Measurements from ENCODE around the gene ICOS.
"Not testable (repeated sequence)": the region's sequence is repeated elsewhere in the genome, so short reads cannot be mapped to it uniquely, and the experiment has no call there.

The ICOS gene

DNA sequence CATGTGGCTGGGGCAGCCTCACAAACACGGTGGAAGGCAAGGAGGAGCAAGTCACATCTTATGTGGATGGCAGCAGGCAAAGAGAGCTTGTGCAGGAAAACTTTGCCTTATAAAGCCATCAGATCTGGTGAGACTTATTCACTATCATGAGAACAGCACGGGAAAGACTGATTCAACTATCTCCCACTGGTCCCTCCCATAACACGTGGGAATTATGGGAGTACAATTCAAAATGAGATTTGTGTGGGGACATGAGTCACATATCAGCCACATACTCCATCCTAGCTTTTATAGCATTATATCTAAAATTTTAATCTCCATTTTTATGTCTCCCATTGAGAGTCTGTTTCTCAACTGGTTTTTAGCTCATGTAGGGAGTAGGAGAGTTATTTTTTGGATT lies 45.7 kb downstream of the ICOS start:
- no peak for DNase-seq

DNA sequence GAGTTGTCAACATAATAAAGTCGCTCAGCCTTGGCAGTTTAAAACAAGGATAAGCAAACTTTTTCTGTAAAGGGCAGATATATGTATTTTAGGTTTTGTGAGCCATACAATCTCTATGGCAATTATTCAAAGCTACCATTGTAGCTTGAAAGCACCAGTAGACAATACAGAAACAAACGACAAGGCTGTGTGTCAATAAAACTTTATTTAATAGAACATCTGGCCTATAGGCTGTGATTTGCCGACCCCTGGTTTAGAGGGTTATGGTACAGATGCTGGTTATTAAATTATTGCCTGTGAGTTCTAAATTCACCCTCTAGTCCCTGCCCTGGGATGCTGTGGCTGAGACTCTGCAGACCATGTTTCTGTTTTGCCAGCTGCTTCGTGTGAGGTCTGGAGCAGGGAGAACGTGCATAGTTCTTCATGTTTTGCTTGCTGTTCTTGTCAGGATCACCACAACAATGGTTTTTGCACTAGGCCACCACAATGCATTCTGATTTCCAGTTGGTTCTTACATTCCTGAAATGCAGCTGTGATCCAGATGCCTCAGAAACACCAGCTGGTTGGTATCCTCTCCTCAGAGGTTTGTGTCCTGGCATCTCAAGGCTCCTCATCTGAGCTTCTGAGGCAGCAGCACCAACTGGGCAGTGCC lies 46.6 kb downstream of the ICOS start:
- DNase-seq: no peak

DNA sequence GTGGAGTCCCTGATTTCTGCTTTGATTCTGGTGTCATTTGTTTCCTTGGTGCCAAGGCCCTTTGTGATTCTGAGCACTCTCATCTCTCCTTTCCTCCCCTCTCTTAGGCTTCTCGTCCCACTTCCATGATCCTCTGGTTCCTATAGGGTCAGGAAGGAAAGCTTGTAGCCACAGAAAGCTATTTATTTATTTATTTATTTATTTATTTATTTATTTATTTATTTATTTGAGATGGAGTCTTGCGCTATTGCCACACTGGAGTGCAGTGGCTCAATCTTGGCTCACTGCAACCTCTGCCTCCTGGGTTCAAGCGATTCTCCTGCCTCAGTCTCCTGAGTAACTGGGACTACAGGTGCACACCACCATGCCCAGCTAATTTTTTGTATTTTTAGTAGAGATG lies 49.4 kb downstream of the ICOS start:
- not testable (repeated sequence) for DNase-seq

DNA sequence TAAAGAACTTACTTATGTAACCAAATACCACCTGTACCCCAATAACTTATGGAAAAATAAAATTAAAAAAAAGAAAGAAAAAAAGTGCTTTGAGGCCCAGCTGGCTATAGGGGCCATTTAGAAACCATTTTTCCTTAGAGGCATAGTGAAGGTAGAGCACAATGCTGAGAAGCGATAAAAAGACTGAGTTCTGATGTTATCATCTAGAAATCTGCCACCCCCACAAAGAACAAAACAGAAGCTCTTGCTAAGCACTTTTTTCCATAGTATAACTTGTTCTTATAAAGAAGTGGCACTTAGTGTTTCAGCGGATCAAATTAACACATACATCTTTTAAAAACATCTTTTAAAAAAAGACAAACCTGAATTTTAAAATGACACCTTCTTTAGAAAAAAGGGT lies 51.4 kb downstream of the ICOS start:
- no peak for DNase-seq

DNA sequence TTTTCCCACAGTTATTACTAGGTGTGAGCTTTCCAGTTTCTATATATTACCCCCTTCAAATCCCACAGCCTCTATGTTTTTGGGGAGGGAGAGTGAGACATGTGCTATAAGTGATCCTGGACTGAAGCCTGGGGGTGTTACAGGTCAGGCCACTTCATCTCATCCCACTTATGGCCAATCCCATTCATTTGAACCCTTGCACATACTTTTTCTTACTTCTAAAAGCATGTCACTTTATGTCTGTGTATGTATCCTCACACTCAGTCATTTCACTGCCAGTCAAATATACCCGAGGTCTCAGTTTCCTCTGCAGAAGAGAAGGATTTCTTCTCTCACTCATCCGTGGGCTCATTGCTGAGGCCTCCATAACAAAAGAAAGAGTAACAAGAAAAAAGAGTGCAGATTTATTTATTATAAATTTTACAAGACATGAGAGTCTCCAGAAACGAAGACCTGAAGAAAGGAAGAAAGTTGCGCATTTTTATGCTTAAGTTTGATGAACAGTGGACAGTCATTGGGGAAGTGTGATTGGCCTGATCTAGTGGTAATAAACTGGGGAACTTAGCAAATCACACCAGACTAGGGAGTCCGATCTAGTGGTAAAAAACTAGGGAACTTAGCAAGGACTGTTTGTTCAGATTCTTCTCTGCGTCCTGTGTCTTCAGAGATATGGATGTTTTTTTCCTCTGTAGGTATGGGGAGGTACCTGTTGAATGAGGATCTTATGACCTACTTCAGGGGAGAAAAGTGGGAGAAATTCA lies 52.1 kb downstream of the ICOS start:
- DNase-seq: no peak

DNA sequence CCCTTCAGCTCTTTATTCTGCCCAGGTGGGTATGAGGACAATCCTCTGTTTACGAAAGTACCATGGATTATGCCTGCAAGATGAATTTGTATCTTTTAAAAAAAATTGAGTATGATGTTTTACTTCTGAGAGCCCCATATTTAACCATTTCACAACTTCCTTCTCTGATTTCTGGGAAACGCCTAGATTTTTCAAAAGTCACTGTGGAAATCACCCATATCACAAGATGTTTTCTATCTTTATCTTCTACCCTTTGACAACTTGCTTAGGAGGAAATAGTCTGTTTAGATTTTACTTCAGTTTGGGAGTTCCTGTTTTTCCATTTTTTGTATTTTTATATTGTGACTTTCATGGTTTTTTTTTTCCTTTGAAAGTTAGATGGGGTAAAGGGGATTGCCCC lies 53.0 kb downstream of the ICOS start:
- no peak for DNase-seq

DNA sequence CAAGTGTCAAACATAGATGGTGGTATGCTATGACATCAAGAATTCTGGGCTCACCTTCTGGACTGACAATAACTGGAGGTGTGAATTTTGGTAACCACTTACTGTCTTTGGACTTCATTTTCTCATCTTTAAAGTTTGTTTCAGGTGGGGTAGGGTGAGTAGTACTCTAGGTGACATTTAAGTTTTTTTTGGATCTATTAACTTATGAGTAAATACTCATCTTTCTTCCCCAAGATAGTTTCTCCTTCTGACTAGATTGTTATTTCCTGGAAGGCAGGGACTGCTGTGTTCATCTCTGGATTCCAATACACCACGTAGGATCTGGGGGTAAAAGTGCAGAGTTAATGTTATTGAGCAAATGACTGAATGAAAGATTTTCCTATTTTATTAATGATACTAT lies 55.9 kb downstream of the ICOS start:
- no peak for DNase-seq

DNA sequence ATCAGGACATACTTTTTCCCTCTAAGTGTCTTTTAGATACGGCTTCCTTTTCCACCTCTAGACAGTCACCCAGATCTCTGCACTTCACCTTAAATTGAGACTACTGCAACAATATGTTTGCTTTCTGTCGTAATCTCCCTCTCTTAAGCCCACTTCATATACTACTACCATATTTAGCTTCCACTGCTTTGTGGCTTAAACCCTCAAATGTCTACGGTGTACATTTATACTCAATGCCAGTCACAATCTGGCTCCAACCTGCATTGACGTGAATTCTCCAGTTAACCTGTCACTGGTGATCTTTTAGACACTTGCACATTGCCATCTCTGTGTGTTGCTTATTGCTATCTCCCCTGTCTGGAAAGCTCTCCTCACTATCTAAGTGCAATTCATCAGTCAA lies 56.4 kb downstream of the ICOS start:
- no peak for DNase-seq

DNA sequence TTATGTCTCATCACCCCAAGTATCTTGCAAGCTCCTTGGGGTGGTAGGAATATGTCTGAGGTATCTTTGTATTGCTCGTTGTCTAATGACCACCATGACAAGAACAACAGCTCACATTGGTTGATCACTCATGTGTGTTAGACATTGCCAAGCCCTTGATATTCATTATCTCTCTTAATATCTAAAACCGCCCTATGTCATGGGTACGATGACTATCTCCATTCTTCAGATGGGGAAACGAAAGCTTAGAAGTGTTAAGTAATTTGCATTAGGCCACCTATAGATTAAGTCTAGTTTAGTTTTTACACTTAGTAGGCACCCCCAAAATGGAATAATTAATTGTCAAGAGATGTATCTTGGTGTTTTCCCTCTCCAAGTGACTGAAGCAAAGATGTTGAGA lies 57.0 kb downstream of the ICOS start:
- no peak for DNase-seq

DNA sequence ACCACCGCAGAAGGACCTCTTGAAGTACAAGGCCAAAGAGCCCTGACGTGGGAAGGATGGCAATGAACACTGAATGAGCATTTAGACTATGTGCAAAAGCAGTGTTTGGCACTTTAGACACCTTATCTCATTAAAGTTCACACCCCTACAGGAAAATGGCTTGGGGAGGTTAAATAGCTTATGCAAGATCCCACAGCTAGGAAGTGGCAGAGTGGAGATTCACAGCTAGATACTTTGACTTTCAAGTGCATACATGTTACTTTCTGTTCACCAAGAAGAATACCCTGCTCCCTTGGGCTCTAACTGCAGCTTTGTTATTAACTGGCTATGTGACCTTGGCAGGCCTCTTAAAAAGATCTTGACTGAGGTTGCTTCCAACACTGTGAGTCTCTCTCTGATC lies 58.2 kb downstream of the ICOS start:
- DNase-seq: no peak

DNA sequence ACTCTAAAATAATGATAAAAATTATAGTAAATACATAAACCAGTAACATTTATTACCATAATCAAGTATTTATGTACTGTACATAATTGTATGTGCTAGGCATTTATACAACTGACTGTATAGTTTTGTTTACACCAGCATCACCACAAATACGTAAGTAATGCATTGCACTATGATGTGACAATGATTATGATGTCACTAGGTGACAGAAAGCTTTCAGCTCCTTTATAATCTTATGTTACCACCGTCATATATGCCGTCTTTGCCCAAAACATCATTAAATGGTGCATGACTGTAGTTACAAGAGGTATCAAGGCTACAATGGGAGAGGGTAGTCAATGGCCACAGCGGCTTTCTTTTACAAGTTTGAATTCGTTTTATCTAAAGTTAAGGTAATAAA lies 60.1 kb downstream of the ICOS start:
- no peak for DNase-seq

DNA sequence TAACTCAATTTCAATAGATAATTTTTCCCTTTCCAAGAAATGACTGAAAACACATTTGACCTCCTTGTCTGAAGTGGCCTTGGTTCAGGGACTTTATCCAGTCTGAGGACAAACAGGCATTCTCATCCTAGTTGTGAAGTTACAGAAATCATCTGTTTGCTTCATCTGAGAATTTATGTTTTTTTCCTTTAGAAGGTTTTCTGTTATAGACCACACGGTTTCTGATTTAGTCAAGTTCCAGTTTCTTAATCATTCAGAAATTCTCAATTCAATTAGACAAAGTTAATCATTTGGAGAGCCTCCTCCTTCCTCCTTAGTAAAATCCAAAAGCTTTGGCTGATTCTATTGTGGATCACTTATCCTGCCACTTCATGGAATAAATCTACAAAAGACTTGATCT lies 60.9 kb downstream of the ICOS start:
- no peak for DNase-seq

DNA sequence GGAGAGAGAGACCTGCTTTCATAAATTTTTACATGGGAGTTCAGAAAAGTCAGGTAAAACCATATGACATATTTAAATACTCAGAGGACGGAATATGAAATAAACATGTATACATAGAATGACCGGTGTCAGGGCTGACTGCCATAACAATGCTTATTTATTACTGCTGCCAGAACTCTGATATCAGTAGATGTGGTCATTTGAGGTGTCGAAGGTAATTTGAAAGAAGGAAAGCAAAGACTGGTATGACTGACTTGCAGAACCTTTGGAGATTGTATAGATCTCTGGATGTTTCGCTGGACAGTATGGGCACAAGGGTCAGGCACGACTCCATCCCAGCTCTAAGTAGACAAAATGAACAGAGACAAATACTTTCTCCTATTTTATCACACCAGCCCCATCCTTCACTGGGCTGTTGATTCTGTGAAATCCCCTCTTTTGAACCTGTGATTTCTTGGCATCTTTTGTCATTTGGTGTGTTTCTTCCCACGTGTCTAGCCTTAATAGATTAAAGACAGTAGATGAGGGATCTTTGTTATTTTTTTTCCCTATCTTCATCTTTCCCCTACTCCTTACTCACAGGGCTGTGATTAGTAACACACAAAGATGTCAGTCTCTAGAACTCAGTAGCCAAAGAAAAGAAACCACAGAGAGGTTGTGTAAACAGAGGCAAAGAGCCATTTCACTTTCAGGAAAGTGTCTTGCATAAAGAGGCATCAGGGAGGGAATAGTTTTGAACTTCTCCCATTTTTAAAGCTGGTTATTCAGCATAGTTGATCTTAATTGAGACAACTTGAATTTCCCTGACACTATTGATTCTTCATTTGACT lies 61.6 kb downstream of the ICOS start:
- no peak for DNase-seq

DNA sequence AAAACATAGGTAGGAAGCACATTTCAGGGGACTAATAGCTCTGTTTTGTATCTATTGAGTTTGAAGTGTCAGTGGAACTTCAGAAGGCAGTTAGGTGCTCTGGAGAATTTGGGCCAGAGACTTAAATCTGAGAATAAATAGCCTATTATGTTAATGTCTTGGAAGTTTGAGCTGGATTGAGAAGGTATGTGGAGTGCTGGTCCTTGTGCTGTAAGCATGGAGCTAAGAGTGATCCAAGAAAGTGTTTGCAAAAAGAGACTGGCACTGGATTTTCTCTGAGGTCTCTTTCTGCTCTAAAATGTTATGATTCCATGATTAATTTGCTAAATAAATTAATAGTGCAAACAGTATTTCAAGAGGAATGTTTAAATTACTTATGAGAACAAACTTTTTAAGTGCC lies 63.3 kb downstream of the ICOS start:
- DNase-seq: no peak

DNA sequence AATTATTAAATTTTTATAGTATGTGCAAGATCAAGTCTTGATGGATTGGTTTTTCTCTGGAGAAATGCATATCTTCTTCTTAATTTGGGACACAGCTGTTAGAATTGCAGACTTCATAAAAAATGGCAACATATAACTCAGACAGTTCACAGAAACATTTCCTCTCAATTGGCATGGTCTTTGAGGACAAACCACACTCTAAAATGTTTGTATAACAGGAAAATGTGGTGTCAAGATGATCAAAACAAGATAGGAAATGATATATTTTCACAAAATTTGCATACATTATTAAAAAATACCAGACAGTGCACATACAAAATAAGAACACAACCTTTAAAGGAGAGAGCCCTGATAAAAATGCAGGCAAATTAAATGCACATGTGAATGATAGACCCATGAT lies 63.9 kb downstream of the ICOS start:
- no peak for DNase-seq

DNA sequence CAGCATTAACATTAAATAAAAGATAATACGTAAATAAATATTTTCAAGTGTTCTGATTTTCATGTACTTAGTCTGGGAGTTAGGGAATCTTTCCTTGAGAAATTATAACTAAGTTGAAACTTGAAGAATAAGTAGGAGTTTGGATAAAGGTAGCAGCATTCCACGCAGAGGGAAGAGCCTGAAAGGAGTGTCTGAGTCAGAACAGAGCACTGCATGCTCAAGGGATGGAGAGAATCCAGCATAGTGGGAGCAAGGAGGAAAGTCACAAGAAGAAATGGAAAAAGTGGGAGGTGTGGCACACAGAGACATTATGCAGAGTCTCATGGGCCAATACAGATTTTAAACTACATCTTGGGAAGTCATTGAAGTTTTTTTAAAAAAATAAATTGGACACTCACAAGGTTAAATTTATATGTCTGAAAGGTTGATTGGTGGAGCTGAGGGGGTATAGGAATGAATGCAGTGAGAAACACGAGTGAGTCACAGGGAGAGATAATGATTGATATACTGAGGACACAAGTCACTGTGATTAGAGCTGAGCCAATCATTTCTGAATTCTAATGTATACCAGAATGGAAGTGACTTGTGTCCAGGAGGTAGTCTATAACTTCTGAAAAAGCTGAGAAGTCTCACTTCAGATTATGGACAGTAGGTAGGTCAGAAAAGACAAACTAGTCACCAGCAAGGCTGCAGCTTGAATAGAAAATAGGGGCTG lies 66.9 kb downstream of the ICOS start:
- DNase-seq: no peak

DNA sequence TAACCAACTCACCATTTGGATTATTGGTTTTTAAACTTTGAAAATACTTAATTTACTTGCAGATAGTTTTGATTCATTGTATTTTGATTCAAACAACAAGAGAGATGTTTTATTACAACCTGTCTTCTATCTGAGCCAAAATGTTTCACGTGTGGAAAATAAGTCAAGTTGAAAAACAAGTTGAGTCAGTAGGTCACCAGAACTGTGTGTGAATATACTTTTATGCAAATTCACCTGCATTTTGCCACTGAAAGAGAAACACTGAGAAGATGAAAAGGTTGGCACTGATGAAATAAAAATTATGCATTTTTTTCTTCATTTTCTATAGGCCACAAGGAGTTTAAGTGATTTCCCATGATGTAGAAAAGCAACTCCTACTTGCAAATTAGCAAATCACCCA lies 68.3 kb downstream of the ICOS start:
- DNase-seq: no peak

DNA sequence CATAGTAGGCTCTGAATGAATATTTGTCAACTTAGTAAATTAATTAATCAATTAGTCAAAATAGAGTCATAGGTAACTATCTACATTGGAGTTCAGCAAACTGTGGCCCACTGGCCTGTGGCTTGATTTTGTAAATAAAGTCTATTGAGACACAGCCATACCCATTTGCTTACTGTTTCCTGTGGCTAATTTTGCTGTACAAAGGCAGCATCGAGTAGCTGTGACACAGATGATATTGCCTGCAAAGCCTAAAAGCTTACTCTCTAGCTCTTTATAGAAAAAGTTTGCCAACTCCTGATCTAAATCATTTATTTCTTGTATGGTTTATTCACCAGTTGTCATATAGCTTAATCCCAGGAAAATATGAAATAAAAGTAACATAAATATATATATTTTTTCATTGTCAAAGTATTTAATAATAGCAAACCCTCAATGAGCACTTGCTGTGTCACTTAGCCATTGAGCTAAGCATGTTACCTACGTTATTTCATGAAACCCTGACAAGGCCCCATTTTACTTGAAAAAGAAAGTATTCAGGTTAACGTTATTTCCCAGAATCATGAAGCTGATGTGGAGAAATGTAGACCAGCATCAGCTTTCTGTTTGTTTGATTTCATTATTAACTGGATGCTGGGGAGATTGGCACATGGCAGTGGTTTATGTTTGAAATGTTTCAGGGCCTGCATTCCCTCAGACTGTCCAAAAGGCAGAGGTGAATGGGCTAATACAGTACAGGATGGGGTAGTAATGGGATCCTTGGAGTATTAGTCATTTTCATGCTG lies 69.6 kb downstream of the ICOS start:
- no peak for DNase-seq

DNA sequence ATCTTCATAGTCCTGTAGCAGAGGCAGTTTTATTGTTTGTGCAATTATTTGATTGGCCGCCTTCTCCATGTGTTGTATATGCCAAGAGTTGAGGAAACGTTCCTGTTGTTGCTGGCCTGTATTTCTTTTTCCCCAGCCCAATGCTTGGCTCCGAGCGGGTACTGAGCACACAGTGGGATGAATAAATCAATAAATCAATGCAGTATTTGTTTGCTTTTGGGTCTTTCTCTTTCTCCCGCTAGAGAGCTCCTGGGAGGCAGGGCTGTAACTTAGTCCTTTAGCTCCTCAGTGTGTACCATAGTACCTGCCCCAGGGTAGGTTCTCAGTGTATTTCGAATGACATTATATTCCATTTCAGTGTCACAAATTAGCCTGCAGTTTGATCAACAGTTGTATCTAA lies 71.8 kb downstream of the ICOS start:
- DNase-seq: no peak

DNA sequence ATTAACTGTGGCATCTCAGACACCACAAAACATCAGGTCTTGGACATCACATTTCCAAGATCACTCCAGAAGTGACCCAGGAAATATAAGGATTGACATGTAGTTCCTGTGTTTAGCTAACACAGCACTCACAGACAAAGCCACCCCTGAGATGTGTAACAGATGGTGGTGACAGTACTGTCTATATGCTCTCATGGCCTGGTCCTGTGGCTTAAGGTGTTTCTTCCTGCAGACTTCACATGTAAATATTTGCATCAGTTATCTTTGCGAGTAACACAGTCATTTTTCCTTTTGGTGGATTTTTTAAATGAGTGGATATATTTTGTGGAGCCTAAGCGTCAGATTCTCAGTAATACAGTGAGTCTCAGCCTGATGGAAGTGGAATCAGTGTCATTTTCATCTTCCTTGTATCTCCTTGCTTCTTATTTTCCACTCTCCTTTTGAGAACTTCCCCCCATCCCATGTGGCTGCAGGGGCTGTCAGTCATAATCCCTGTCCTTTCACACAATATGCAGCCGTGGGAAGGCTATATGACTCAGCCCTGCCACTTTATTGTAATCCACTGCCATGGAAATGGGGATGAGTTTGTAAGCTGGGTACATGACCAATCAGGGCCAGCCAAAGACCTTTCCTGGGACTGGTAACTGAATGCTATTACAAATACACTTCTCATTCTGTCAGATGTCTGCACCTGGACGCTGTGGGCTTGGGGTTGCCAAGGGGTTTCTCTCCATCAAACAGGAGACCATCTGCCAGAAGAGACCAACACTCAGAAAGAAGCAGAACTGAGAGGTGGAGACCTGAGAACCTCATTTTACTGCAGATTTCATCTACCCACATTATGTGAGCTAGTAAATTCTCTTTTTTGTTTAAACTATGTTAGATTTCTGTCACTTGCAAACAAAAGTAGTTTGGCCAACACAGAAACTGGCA lies 74.3 kb downstream of the ICOS start:
- no peak for DNase-seq

Data from SW 1271 (cell line).